Right lobe of liver (tissue), 4 donors: ENCODE data around the gene GPR151.

ENCODE experiments used
- POLR2A ChIP-seq: fragments of 450-650 bp; IDR thresholded peaks from one replicate; pipeline ENCODE4 v1.6.1; 2017; ENCODE audit warnings: antibody characterized with exemption, mild to moderate bottlenecking
- TF ChIP-seq, protein P1 (sequence below), 4 donors: fragments of 200-600 bp in 3 of 4; fragments of 450-650 bp in 1 of 4; IDR thresholded peaks; one replicate each; pipeline versions ENCODE4 v1.5.1 to v1.8.0; 2016 to 2022; ENCODE audit warnings: antibody characterized with exemption in 4 of 4, mild to moderate bottlenecking in 2 of 4
- donor health status: DM: no; HTN: no; CAD: no.
- donor health status: DM: no; HTN: no; CAD: no.
- donor health status: DM: no; HTN: yes; CAD: no.

- TF ChIP-seq, protein P1, sequence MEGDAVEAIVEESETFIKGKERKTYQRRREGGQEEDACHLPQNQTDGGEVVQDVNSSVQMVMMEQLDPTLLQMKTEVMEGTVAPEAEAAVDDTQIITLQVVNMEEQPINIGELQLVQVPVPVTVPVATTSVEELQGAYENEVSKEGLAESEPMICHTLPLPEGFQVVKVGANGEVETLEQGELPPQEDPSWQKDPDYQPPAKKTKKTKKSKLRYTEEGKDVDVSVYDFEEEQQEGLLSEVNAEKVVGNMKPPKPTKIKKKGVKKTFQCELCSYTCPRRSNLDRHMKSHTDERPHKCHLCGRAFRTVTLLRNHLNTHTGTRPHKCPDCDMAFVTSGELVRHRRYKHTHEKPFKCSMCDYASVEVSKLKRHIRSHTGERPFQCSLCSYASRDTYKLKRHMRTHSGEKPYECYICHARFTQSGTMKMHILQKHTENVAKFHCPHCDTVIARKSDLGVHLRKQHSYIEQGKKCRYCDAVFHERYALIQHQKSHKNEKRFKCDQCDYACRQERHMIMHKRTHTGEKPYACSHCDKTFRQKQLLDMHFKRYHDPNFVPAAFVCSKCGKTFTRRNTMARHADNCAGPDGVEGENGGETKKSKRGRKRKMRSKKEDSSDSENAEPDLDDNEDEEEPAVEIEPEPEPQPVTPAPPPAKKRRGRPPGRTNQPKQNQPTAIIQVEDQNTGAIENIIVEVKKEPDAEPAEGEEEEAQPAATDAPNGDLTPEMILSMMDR (IDR thresholded peaks at IDR 0.05): peak; percentile 74 to 86 (median 80)
- TF ChIP-seq POLR2A: no peak
Measured at GRCh38 chr5:146541958-146542849, 26.2 kb upstream of the GPR151 start.
